Neural cell (in vitro differentiated cells): ENCODE results near the gene DENND2A. TPM values are rescaled to one million over a fixed set of nuclear protein-coding genes. Genes with fewer than 3 reads are reported as not detected.

Experiments
- H2AFZ ChIP-seq: fragments of 200-600, 300-800 bp; sonication (generic), shearing (Covaris generic); 2 replicates; pipeline ENCODE4 v1.6.0; 2014; ENCODE audit warnings: low read depth, mild to moderate bottlenecking, antibody characterized with exemption, low read length, moderate library complexity
- H3F3A ChIP-seq: fragments of 200-600 bp; shearing (Covaris generic); 2 replicates; pipeline ENCODE4 v1.6.1; 2016; ENCODE audit warnings: mild to moderate bottlenecking, moderate library complexity, mixed read lengths, antibody characterized with exemption, low read length; ENCODE audit not compliant: insufficient read depth, poor library complexity, severe bottlenecking
- H3K27ac ChIP-seq: fragments of 200-600, 300-800 bp; sonication (generic), shearing (Covaris generic); 2 replicates; pipeline ENCODE4 v1.5.1; 2014; ENCODE audit warnings: mild to moderate bottlenecking, low read length, moderate library complexity
- H3K27me3 ChIP-seq: fragments of 300-800, 200-600 bp; sonication (generic), shearing (Covaris generic); 2 replicates; pipeline ENCODE4 v1.6.0; 2014; ENCODE audit warnings: mild to moderate bottlenecking, low read depth, low read length, moderate library complexity; ENCODE audit not compliant: insufficient read depth
- H3K36me3 ChIP-seq: fragments of 300-800, 200-600 bp; sonication (generic), shearing (Covaris generic); 2 replicates; pipeline ENCODE4 v1.5.1; 2014; ENCODE audit warnings: mild to moderate bottlenecking, antibody characterized with exemption, low read length, moderate library complexity; ENCODE audit not compliant: insufficient read depth
- H3K4me2 ChIP-seq: fragments of 300-800, 200-600 bp; sonication (generic), shearing (Covaris generic); 2 replicates; pipeline ENCODE4 v1.6.0; 2014; ENCODE audit warnings: mild to moderate bottlenecking, low read length
- H3K4me3 ChIP-seq: fragments of 300-800, 200-600 bp; sonication (generic), shearing (Covaris generic); 2 replicates; pipeline ENCODE4 v1.5.1; 2014; ENCODE audit warnings: mild to moderate bottlenecking, low read length, moderate library complexity
- H3K79me2 ChIP-seq: fragments of 200-600 bp; shearing (Covaris generic); replicated peaks from 2 replicates; pipeline ENCODE4 v1.6.0; 2014; ENCODE audit warnings: mild to moderate bottlenecking, low read length, moderate library complexity; ENCODE audit not compliant: insufficient read depth
- H3K9ac ChIP-seq: fragments of 300-800, 200-600 bp; sonication (generic), shearing (Covaris generic); 2 replicates; pipeline ENCODE4 v1.6.1; 2016; ENCODE audit warnings: mild to moderate bottlenecking, low read length, mixed read lengths
- H3K9me2 ChIP-seq: fragments of 200-600 bp; shearing (Covaris generic); 2 replicates; pipeline ENCODE4 v1.6.1; 2016; ENCODE audit warnings: mild to moderate bottlenecking, low read length, mixed read lengths; ENCODE audit not compliant: insufficient read depth
- H3K9me3 ChIP-seq: fragments of 200-600, 300-800 bp; sonication (generic), shearing (Covaris generic); 2 replicates; pipeline ENCODE4 v1.6.1; 2016; ENCODE audit warnings: mild to moderate bottlenecking, mixed run types, low read length, moderate library complexity, mixed read lengths
- H4K20me1 ChIP-seq: fragments of 200-600 bp; shearing (Covaris generic); 2 replicates; pipeline ENCODE4 v1.6.1; 2016; ENCODE audit warnings: mild to moderate bottlenecking, mixed run types; ENCODE audit not compliant: insufficient read depth
- EP300 ChIP-seq: fragments of 450-650 bp; conservative IDR thresholded peaks from 2 replicates; pipeline ENCODE4 v1.6.1; 2014; ENCODE audit warnings: antibody characterized with exemption, mild to moderate bottlenecking, moderate library complexity; ENCODE audit not compliant: poor library complexity, severe bottlenecking
- EZH2 ChIP-seq: fragments of 200-600, 300-800 bp; shearing (Covaris generic), sonication (generic); IDR thresholded peaks from 2 replicates; pipeline ENCODE4 v1.6.1; 2014; ENCODE audit warnings: antibody characterized with exemption, low read length, borderline replicate concordance, mild to moderate bottlenecking; ENCODE audit not compliant: insufficient read depth, poor library complexity, severe bottlenecking
- MXI1 ChIP-seq: fragments of 450-650 bp; conservative IDR thresholded peaks from 2 replicates; pipeline ENCODE4 v1.6.1; 2014; ENCODE audit warnings: antibody characterized with exemption, mild to moderate bottlenecking; ENCODE audit not compliant: poor library complexity, severe bottlenecking
- POLR2AphosphoS5 ChIP-seq: IDR thresholded peaks from 2 replicates; pipeline ENCODE4 v1.6.1; 2012
- RAD21 ChIP-seq: fragments of 450-650 bp; conservative IDR thresholded peaks from 2 replicates; pipeline ENCODE4 v1.6.1; 2014; ENCODE audit warnings: antibody characterized with exemption, mild to moderate bottlenecking, moderate library complexity
- REST ChIP-seq: IDR thresholded peaks from 2 replicates; pipeline ENCODE4 v1.6.1; 2012; ENCODE audit warnings: borderline replicate concordance
- SMC3 ChIP-seq: fragments of 450-650 bp; conservative IDR thresholded peaks from 2 replicates; pipeline ENCODE4 v1.6.1; 2014; ENCODE audit warnings: antibody characterized with exemption, mild to moderate bottlenecking, moderate library complexity; ENCODE audit not compliant: poor library complexity
- TAF1 ChIP-seq: IDR thresholded peaks from 2 replicates; pipeline ENCODE4 v1.6.1; 2012; ENCODE audit warnings: low read depth
- polyA plus RNA-seq: library from polyadenylated mRNA; depleted of rRNA; stranded (reverse); fragments of >200 nt; gene quantifications from 2 replicates; pipeline ENCODE4 v1.2.3, GENCODE V29; 2014
- TF ChIP-seq, protein P1 (sequence below): fragments of 450-650 bp; IDR thresholded peaks from 2 replicates; pipeline ENCODE4 v1.5.1; 2014; ENCODE audit warnings: antibody characterized with exemption, mild to moderate bottlenecking, moderate library complexity; ENCODE audit not compliant: poor library complexity, severe bottlenecking

The DENND2A gene
- polyA plus RNA-seq, 1 donor from 2014 or later: 21.7 TPM

GRCh38 chr7:140685407-140686087 is 44.9 kb upstream of the DENND2A start:
- Histone ChIP-seq H3K36me3 (no peaks in the 10 kb centered on the region), H3K27ac (no peak overlapping the region), H2AFZ (no peak overlapping the region), H3K9ac (no peak overlapping the region), H3K4me2 (no peak overlapping the region), H3K27me3 (no peaks in the 10 kb centered on the region), H3K9me3 (no peaks in the 10 kb centered on the region), H3F3A (no peaks in the 10 kb centered on the region), H3K79me2 (no peaks in the 10 kb centered on the region), H3K9me2 (no peaks in the 10 kb centered on the region), H3K4me3 (no peak overlapping the region), H4K20me1 (no peaks in the 10 kb centered on the region)
- TF ChIP-seq SMC3: no peak
- TF ChIP-seq TAF1: no peak
- no peak for TF ChIP-seq EZH2
- TF ChIP-seq, protein P1, sequence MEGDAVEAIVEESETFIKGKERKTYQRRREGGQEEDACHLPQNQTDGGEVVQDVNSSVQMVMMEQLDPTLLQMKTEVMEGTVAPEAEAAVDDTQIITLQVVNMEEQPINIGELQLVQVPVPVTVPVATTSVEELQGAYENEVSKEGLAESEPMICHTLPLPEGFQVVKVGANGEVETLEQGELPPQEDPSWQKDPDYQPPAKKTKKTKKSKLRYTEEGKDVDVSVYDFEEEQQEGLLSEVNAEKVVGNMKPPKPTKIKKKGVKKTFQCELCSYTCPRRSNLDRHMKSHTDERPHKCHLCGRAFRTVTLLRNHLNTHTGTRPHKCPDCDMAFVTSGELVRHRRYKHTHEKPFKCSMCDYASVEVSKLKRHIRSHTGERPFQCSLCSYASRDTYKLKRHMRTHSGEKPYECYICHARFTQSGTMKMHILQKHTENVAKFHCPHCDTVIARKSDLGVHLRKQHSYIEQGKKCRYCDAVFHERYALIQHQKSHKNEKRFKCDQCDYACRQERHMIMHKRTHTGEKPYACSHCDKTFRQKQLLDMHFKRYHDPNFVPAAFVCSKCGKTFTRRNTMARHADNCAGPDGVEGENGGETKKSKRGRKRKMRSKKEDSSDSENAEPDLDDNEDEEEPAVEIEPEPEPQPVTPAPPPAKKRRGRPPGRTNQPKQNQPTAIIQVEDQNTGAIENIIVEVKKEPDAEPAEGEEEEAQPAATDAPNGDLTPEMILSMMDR: no peak
- TF ChIP-seq MXI1: no peak
- TF ChIP-seq EP300: no peak
- TF ChIP-seq POLR2AphosphoS5: no peak
- TF ChIP-seq REST: no peak
- no peak for TF ChIP-seq RAD21

DNA sequence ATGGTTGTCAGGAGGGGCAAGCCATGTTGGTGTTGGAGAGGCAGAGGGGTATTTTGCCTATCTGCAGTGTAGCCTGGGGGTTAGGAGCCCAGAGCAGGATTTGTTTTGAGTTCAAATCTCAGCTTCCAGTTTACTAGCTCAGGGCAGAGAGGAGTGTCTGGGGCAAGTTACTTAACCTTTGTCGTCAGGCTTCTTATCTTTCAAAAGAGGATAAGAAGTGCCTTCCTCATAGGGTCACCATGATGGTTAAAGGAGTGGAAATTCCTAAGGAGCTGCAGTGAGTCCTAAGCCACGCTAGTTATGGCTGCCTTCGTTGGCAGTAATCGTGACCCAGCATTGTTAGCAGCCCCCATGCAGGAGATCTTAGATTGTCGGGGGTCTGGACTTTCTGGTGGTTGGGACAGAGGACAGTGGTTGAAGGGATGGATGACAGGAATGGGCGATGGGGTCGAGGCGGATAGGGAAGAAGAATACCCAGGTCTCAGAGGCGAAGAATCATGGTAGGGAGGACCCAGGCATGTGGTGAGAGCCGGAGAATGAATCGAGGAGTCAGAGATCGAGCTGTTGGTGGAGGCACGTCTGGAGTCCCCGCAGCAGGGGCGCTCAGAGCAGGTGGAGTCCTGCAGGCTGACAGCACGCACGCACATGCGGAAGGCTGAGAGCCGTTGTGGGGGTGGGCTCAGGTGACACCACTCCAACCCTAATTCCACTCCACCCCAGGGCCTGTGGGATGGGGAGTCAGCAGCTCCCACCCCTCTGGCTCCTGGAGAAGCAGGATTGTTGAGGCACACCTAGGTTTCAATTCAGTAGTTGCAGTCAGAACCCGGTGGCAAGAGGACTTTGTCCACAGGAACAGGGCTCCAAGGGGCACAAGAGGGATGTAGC is 43.7 kb upstream of the DENND2A start:
- Histone ChIP-seq H3K27ac (no peak overlapping the region), H3K79me2 (no peaks in the 10 kb centered on the region), H3K27me3 (no peaks in the 10 kb centered on the region), H3K4me2 (no peak overlapping the region), H4K20me1 (no peaks in the 10 kb centered on the region), H3F3A (no peaks in the 10 kb centered on the region), H3K9ac (no peak overlapping the region), H2AFZ (no peak overlapping the region), H3K36me3 (no peaks in the 10 kb centered on the region), H3K4me3 (no peak overlapping the region), H3K9me2 (no peaks in the 10 kb centered on the region), H3K9me3 (no peaks in the 10 kb centered on the region)
- TF ChIP-seq EP300 (no peak), POLR2AphosphoS5 (no peak), RAD21 (no peak), TAF1 (no peak), REST (no peak), EZH2 (no peak), SMC3 (no peak), MXI1 (no peak)
- TF ChIP-seq, protein P1: no peak
